ENCODE measurements around the gene DGCR8. TPM values are rescaled to one million over a fixed set of nuclear protein-coding genes. Genes with fewer than 3 reads are reported as not detected.

The DGCR8 gene
- total RNA-seq, 4 donors from 2014 or later = 9.8 to 27.9 (median 14.7) TPM

GRCh38 chr22:20130731-20131596, 50.9 kb downstream of the DGCR8 start:
- no peak for TF ChIP-seq CTCF (IDR thresholded peaks at IDR 0.05; ENCODE audit: low read depth)

GRCh38 chr22:20131597-20131858, 51.5 kb downstream of the DGCR8 start, which contains the start of gene ZDHHC8:
Gene ZDHHC8, plus strand, starts transcription at chr22:20131804. Its CDS starts 144 bp downstream, at chr22:20131948.
- TF ChIP-seq CTCF (IDR thresholded peaks at IDR 0.05; ENCODE audit: low read depth) = no peak

- TF ChIP-seq CTCF (IDR thresholded peaks at IDR 0.05; ENCODE audit: low read depth) = no peak
Observed at GRCh38 chr22:20131859-20132685, 52.0 kb downstream of the DGCR8 start.

- TF ChIP-seq CTCF (IDR thresholded peaks at IDR 0.05; ENCODE audit: low read depth) = no peak
Observed at GRCh38 chr22:20132686-20133246, 52.7 kb downstream of the DGCR8 start.

GRCh38 chr22:20133930-20134549, 54.0 kb downstream of the DGCR8 start:
- TF ChIP-seq CTCF (IDR thresholded peaks at IDR 0.05; ENCODE audit: low read depth) = no peak

GRCh38 chr22:20135265-20135664, 55.2 kb downstream of the DGCR8 start:
- TF ChIP-seq CTCF (IDR thresholded peaks at IDR 0.05; ENCODE audit: low read depth) = no peak

Measured in subcutaneous adipose tissue (tissue), 4 donors.